ENCODE data around the gene ADPGK. TPM values are rescaled to one million over a fixed set of nuclear protein-coding genes. Genes with fewer than 3 reads are reported as not detected.
"Not testable (repeated sequence)": the region's sequence is repeated elsewhere in the genome, so short reads cannot be mapped to it uniquely, and the experiment has no call there.

Gene ADPGK
- total RNA-seq, 4 donors from 2014 or later: 39.8 to 81.3 (median 52.7) TPM

GRCh38 chr15:72824112-72824511 lies 40.6 kb upstream of the ADPGK start:
- H3K4me3 ChIP-seq: no peak overlapping the region
- 82% methylated on average over 14 of the region's 14 CpGs for WGBS
- H3K36me3 ChIP-seq: no peaks in the 10 kb centered on the region
- H3K9me3 ChIP-seq: no peaks in the 10 kb centered on the region
- H3K27ac ChIP-seq: no peak overlapping the region
- DNase-seq (ENCODE audit: low spot score in 2 of 2): peak in 1 of 2 donors; percentile 64
- no peaks in the 10 kb centered on the region for H3K27me3 ChIP-seq
- TF ChIP-seq CTCF (IDR thresholded peaks at IDR 0.05): no peak
- no peak for TF ChIP-seq EP300 (IDR thresholded peaks at IDR 0.05)
- no peak for TF ChIP-seq POLR2AphosphoS5 (IDR thresholded peaks at IDR 0.05)
- TF ChIP-seq POLR2A (IDR thresholded peaks at IDR 0.05): no peak
- no peaks in the 10 kb centered on the region for H3K4me1 ChIP-seq

GRCh38 chr15:72820278-72820677 lies 36.7 kb upstream of the ADPGK start:
- H3K9me3 ChIP-seq: no peaks in the 10 kb centered on the region
- no peak for DNase-seq (ENCODE audit: low spot score in 2 of 2)
- H3K4me1 ChIP-seq: no peaks in the 10 kb centered on the region
- no peaks in the 10 kb centered on the region for H3K36me3 ChIP-seq
- 74% methylated on average over 4 of the region's 4 CpGs for WGBS
- no peak overlapping the region for H3K4me3 ChIP-seq
- no peak for TF ChIP-seq POLR2A (IDR thresholded peaks at IDR 0.05)
- H3K27me3 ChIP-seq: peaks cover 3% of the 10 kb centered on the region
- no peak overlapping the region for H3K27ac ChIP-seq

- Histone ChIP-seq H3K4me1 (no peaks in the 10 kb centered on the region), H3K36me3 (no peaks in the 10 kb centered on the region), H3K4me3 (no peak overlapping the region), H3K27me3 (peaks cover 3% of the 10 kb centered on the region), H3K27ac (no peak overlapping the region), H3K9me3 (no peaks in the 10 kb centered on the region)
- WGBS: 83% methylated on average over 6 of the region's 6 CpGs
- TF ChIP-seq POLR2AphosphoS5 (IDR thresholded peaks at IDR 0.05) (no peak), EP300 (IDR thresholded peaks at IDR 0.05) (no peak), POLR2A (IDR thresholded peaks at IDR 0.05) (no peak), CTCF (IDR thresholded peaks at IDR 0.05) (no peak)
- no peak for DNase-seq (ENCODE audit: low spot score in 2 of 2)
Measured at GRCh38 chr15:72818632-72819031, 35.1 kb upstream of the ADPGK start.

GRCh38 chr15:72813345-72814004 lies 29.9 kb upstream of the ADPGK start:
- Histone ChIP-seq H3K36me3 (no peaks in the 10 kb centered on the region), H3K4me1 (no peaks in the 10 kb centered on the region), H3K27ac (no peak overlapping the region), H3K9me3 (no peaks in the 10 kb centered on the region), H3K27me3 (peaks cover under 1% of the 10 kb centered on the region), H3K4me3 (no peak overlapping the region)
- no peak for TF ChIP-seq CTCF (IDR thresholded peaks at IDR 0.05)
- no peak for TF ChIP-seq POLR2A (IDR thresholded peaks at IDR 0.05)
- TF ChIP-seq EP300 (IDR thresholded peaks at IDR 0.05): no peak
- no peak for TF ChIP-seq POLR2AphosphoS5 (IDR thresholded peaks at IDR 0.05)
- WGBS: 74% methylated on average over 8 of the region's 8 CpGs
- DNase-seq (ENCODE audit: low spot score in 2 of 2): no peak

GRCh38 chr15:72809329-72809728 lies 25.8 kb upstream of the ADPGK start:
- 51% methylated on average over 4 of the region's 4 CpGs for whole genome bisulfite sequencing
- Histone ChIP-seq H3K27ac (no peak overlapping the region), H3K27me3 (peaks cover 2% of the 10 kb centered on the region), H3K36me3 (no peaks in the 10 kb centered on the region), H3K4me3 (no peak overlapping the region), H3K9me3 (no peaks in the 10 kb centered on the region), H3K4me1 (no peaks in the 10 kb centered on the region)
- no peak for DNase-seq (ENCODE audit: low spot score in 2 of 2)
- TF ChIP-seq POLR2AphosphoS5 (IDR thresholded peaks at IDR 0.05): no peak
- TF ChIP-seq POLR2A (IDR thresholded peaks at IDR 0.05): no peak
- no peak for TF ChIP-seq EP300 (IDR thresholded peaks at IDR 0.05)

- not testable (repeated sequence) for H3K36me3 ChIP-seq; H3K4me1 ChIP-seq; H3K4me3 ChIP-seq; DNase-seq (ENCODE audit: low spot score in 2 of 2); H3K27me3 ChIP-seq; H3K27ac ChIP-seq; H3K9me3 ChIP-seq
- 94% methylated on average over 19 of the region's 22 CpGs for WGBS
Measured at GRCh38 chr15:72807346-72807745, 23.8 kb upstream of the ADPGK start.

- H3K4me1 ChIP-seq: no peaks in the 10 kb centered on the region
- no peaks in the 10 kb centered on the region for H3K36me3 ChIP-seq
- DNase-seq (ENCODE audit: low spot score in 2 of 2): no peak
- H3K27ac ChIP-seq: no peak overlapping the region
- H3K4me3 ChIP-seq: no peak overlapping the region
- no peak for TF ChIP-seq CTCF (IDR thresholded peaks at IDR 0.05)
- no peak for TF ChIP-seq POLR2A (IDR thresholded peaks at IDR 0.05)
- H3K9me3 ChIP-seq: no peaks in the 10 kb centered on the region
- 71% methylated on average over 1 of the region's 1 CpG for WGBS
- H3K27me3 ChIP-seq: peaks cover 2% of the 10 kb centered on the region
Measured at GRCh38 chr15:72803006-72803405, 19.4 kb upstream of the ADPGK start.
